HAP-1 (cell line): ENCODE data around the gene PDZK1.
"Not testable (repeated sequence)": the region's sequence is repeated elsewhere in the genome, so short reads cannot be mapped to it uniquely, and the experiment has no call there.

ENCODE experiments used
- DNase-seq, 2 experiments: peaks; one replicate each; pipeline ENCODE4 v3.0.0-alpha.2; 2016 to 2020; ENCODE audit warnings: low spot score in 2 of 2
- H3K27me3 ChIP-seq: fragments of 250-450 bp; sonication (Bioruptor Pico); 2 replicates; pipeline ENCODE4 v1.5.1; 2020; ENCODE audit warnings: low read depth, mild to moderate bottlenecking, moderate library complexity
- H3K36me3 ChIP-seq: fragments of 250-450 bp; sonication (Bioruptor Pico); replicated peaks from 2 replicates; pipeline ENCODE4 v1.5.1; 2020; ENCODE audit warnings: mild to moderate bottlenecking
- H3K4me1 ChIP-seq: fragments of 250-450 bp; sonication (Bioruptor Pico); 2 replicates; pipeline ENCODE4 v1.5.1; 2020; ENCODE audit warnings: mild to moderate bottlenecking
- H3K4me3 ChIP-seq: fragments of 250-450 bp; sonication (Bioruptor Pico); 2 replicates; pipeline ENCODE4 v1.5.1; 2020; ENCODE audit warnings: mild to moderate bottlenecking, moderate library complexity
- H3K9me3 ChIP-seq: fragments of 250-450 bp; sonication (Bioruptor Pico); 2 replicates; pipeline ENCODE4 v1.5.1; 2020; ENCODE audit warnings: mild to moderate bottlenecking, moderate library complexity
- in situ Hi-C: fragments of 300-500 bp; cut with MboI; formaldehyde crosslinking; loops from 3 replicates; pipeline ENCODE4 v1.14.3; 2020; ENCODE audit warnings: low sequenced_read_pairs, inconsistent platforms, mixed read lengths

The PDZK1 gene

GRCh38 chr1:145696630-145696960 is 10.6 kb downstream of the PDZK1 start:
- no peaks in the 10 kb centered on the region for H3K27me3 ChIP-seq
- no peaks in the 10 kb centered on the region for H3K36me3 ChIP-seq
- no peaks in the 10 kb centered on the region for H3K4me1 ChIP-seq
- H3K4me3 ChIP-seq: no peak overlapping the region
- H3K9me3 ChIP-seq: no peaks in the 10 kb centered on the region
- in situ Hi-C loops: no loop called here
- no peak for DNase-seq

- H3K4me3 ChIP-seq: no peak overlapping the region
- no peaks in the 10 kb centered on the region for H3K36me3 ChIP-seq
- no peak for DNase-seq
- peaks cover 2% of the 10 kb centered on the region; the same call in 1 of the 2 replicates for H3K4me1 ChIP-seq
- H3K27me3 ChIP-seq: no peaks in the 10 kb centered on the region
- H3K9me3 ChIP-seq: no peaks in the 10 kb centered on the region
- in situ Hi-C loops: no loop called here
These were observed 11.1 kb downstream of the PDZK1 start for GRCh38 chr1:145695821-145696629.

GRCh38 chr1:145692785-145693443 is 14.3 kb downstream of the PDZK1 start:
- Histone ChIP-seq H3K4me1 (peaks cover 13% of the 10 kb centered on the region; the same call in 1 of the 2 replicates), H3K9me3 (no peaks in the 10 kb centered on the region), H3K36me3 (no peaks in the 10 kb centered on the region), H3K27me3 (no peaks in the 10 kb centered on the region), H3K4me3 (no peak overlapping the region)
- in situ Hi-C loops: no loop called here
- DNase-seq: no peak

- Histone ChIP-seq H3K4me3 (no peak overlapping the region), H3K36me3 (no peaks in the 10 kb centered on the region), H3K4me1 (peaks cover 13% of the 10 kb centered on the region; the same call in 1 of the 2 replicates), H3K27me3 (no peaks in the 10 kb centered on the region), H3K9me3 (no peaks in the 10 kb centered on the region)
- in situ Hi-C loops: no loop called here
- peak; percentile 52 to 61 for DNase-seq
These were observed 16.3 kb downstream of the PDZK1 start for GRCh38 chr1:145690587-145691558.

GRCh38 chr1:145689922-145690321 is 17.2 kb downstream of the PDZK1 start:
- Histone ChIP-seq H3K27me3 (no peaks in the 10 kb centered on the region), H3K4me1 (peaks cover 13% of the 10 kb centered on the region; the same call in 1 of the 2 replicates), H3K4me3 (no peak overlapping the region), H3K9me3 (no peaks in the 10 kb centered on the region), H3K36me3 (no peaks in the 10 kb centered on the region)
- no peak for DNase-seq
- in situ Hi-C loops: no loop called here

GRCh38 chr1:145688924-145689323 is 18.2 kb downstream of the PDZK1 start:
- H3K9me3 ChIP-seq: no peaks in the 10 kb centered on the region
- no peaks in the 10 kb centered on the region for H3K36me3 ChIP-seq
- H3K4me3 ChIP-seq: no peak overlapping the region
- H3K4me1 ChIP-seq: peaks cover 13% of the 10 kb centered on the region; the same call in 1 of the 2 replicates
- DNase-seq: no peak
- in situ Hi-C loops: no loop called here
- H3K27me3 ChIP-seq: no peaks in the 10 kb centered on the region

GRCh38 chr1:145688328-145688727 is 18.8 kb downstream of the PDZK1 start:
- H3K4me3 ChIP-seq: no peak overlapping the region
- in situ Hi-C loops: no loop called here

GRCh38 chr1:145686078-145686477 is 21.1 kb downstream of the PDZK1 start:
- H3K36me3 ChIP-seq, H3K27me3 ChIP-seq, DNase-seq, H3K9me3 ChIP-seq, H3K4me3 ChIP-seq, in situ Hi-C loops: not testable (repeated sequence)
- H3K4me1 ChIP-seq: peaks cover 11% of the 10 kb centered on the region; the same call in 1 of the 2 replicates

More at GRCh38 chr1:145688328-145688727, 18.8 kb downstream of the PDZK1 start:
- DNase-seq: no peak
- Histone ChIP-seq H3K36me3 (no peaks in the 10 kb centered on the region), H3K9me3 (no peaks in the 10 kb centered on the region), H3K27me3 (no peaks in the 10 kb centered on the region), H3K4me1 (peaks cover 13% of the 10 kb centered on the region; the same call in 1 of the 2 replicates)

- DNase-seq, in situ Hi-C loops, H3K36me3 ChIP-seq, H3K4me3 ChIP-seq, H3K27me3 ChIP-seq, H3K9me3 ChIP-seq, H3K4me1 ChIP-seq: not testable (repeated sequence)
These were observed 22.3 kb downstream of the PDZK1 start for GRCh38 chr1:145684858-145685257.

- H3K9me3 ChIP-seq, in situ Hi-C loops, DNase-seq, H3K27me3 ChIP-seq, H3K4me1 ChIP-seq, H3K4me3 ChIP-seq, H3K36me3 ChIP-seq: not testable (repeated sequence)
These were observed 34.0 kb downstream of the PDZK1 start for GRCh38 chr1:145673217-145673616.

- H3K4me1 ChIP-seq, H3K27me3 ChIP-seq, DNase-seq, in situ Hi-C loops, H3K4me3 ChIP-seq, H3K9me3 ChIP-seq, H3K36me3 ChIP-seq: not testable (repeated sequence)
These were observed 36.0 kb downstream of the PDZK1 start for GRCh38 chr1:145670995-145671745.

GRCh38 chr1:145665015-145665414 is 42.2 kb downstream of the PDZK1 start:
- H3K36me3 ChIP-seq, H3K27me3 ChIP-seq, DNase-seq, H3K4me1 ChIP-seq, H3K4me3 ChIP-seq, in situ Hi-C loops, H3K9me3 ChIP-seq: not testable (repeated sequence)

GRCh38 chr1:145662502-145662901 is 44.7 kb downstream of the PDZK1 start:
- H3K4me3 ChIP-seq, in situ Hi-C loops, H3K4me1 ChIP-seq, H3K36me3 ChIP-seq, H3K27me3 ChIP-seq, H3K9me3 ChIP-seq: not testable (repeated sequence)
- peak; percentile 18 to 35 for DNase-seq
